Measurements from ENCODE around the gene BRIP1. TPM values are rescaled to one million over a fixed set of nuclear protein-coding genes. Genes with fewer than 3 reads are reported as not detected.

BRIP1 gene
- polyA plus RNA-seq, 1 of the 3 experiments (the other 2 are of a cell fraction): 2.0 TPM

GRCh38 chr17:61650749-61651148 is 212.6 kb downstream of the BRIP1 start (continued):
- TF ChIP-seq, protein P1, sequence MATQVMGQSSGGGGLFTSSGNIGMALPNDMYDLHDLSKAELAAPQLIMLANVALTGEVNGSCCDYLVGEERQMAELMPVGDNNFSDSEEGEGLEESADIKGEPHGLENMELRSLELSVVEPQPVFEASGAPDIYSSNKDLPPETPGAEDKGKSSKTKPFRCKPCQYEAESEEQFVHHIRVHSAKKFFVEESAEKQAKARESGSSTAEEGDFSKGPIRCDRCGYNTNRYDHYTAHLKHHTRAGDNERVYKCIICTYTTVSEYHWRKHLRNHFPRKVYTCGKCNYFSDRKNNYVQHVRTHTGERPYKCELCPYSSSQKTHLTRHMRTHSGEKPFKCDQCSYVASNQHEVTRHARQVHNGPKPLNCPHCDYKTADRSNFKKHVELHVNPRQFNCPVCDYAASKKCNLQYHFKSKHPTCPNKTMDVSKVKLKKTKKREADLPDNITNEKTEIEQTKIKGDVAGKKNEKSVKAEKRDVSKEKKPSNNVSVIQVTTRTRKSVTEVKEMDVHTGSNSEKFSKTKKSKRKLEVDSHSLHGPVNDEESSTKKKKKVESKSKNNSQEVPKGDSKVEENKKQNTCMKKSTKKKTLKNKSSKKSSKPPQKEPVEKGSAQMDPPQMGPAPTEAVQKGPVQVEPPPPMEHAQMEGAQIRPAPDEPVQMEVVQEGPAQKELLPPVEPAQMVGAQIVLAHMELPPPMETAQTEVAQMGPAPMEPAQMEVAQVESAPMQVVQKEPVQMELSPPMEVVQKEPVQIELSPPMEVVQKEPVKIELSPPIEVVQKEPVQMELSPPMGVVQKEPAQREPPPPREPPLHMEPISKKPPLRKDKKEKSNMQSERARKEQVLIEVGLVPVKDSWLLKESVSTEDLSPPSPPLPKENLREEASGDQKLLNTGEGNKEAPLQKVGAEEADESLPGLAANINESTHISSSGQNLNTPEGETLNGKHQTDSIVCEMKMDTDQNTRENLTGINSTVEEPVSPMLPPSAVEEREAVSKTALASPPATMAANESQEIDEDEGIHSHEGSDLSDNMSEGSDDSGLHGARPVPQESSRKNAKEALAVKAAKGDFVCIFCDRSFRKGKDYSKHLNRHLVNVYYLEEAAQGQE (IDR thresholded peaks at IDR 0.05; ENCODE audit: low read depth, low read length): no peak
- no peak for TF ChIP-seq FOSL2 (IDR thresholded peaks at IDR 0.05; ENCODE audit: borderline replicate concordance, low read depth)
- TF ChIP-seq MXI1 (IDR thresholded peaks at IDR 0.05; ENCODE audit: low read depth, low read length): no peak
- TF ChIP-seq RAD21 (IDR thresholded peaks at IDR 0.05; ENCODE audit: low read length): no peak
- TF ChIP-seq ZBTB33 (IDR thresholded peaks at IDR 0.05; ENCODE audit: borderline replicate concordance, low read depth): no peak
- TF ChIP-seq CHD2 (IDR thresholded peaks at IDR 0.05; ENCODE audit: low read length, partially characterized antibody): no peak

GRCh38 chr17:61648587-61648986 is 214.7 kb downstream of the BRIP1 start:
- no peak overlapping the region for H3K4me2 ChIP-seq
- H3K36me3 ChIP-seq (replicated peaks in 1 of 2; ENCODE audit: control insufficient read depth in 1 of 2, insufficient read depth in 2 of 2, low read length in 1 of 2): peaks cover 0 to 4% of the 10 kb centered on the region in 2 experiments
- peaks cover 0 to 6% of the 10 kb centered on the region in 2 experiments; a peak in 1 of 4 replicates for H3K4me1 ChIP-seq (ENCODE audit: control insufficient read depth in 1 of 2, insufficient read depth in 2 of 2, low read depth in 1 of 2, low read length in 1 of 2)
- 30% methylated on average over 1 of the region's 1 CpG for WGBS (ENCODE audit: low lambda C conversion rate)
- H3F3A ChIP-seq (replicated peaks; ENCODE audit: insufficient read depth): peaks cover 16% of the 10 kb centered on the region
- no peaks in the 10 kb centered on the region for H3K27me3 ChIP-seq (ENCODE audit: insufficient read depth)
- no peak overlapping the region for H3K4me3 ChIP-seq (ENCODE audit: low read depth in 2 of 2, low read length in 1 of 2)
- no peak overlapping the region for H3K27ac ChIP-seq (ENCODE audit: low read depth in 2 of 2, low read length in 1 of 2)
- H3K79me2 ChIP-seq (ENCODE audit: insufficient read depth): no peaks in the 10 kb centered on the region
- CTCF ChIA-PET: interaction anchor here (0.7 to 3.2 kb wide), 4 partner anchors 11 to 236 kb away, joined by 3 to 17 read pairs (median 3); no protein-coding TSS in a partner anchor
- H3K9me3 ChIP-seq: peaks cover 25% of the 10 kb centered on the region
- DNase-seq: no peak
- H3K9me2 ChIP-seq: no peaks in the 10 kb centered on the region
- no peaks in the 10 kb centered on the region for H4K20me1 ChIP-seq (ENCODE audit: insufficient read depth)
- POLR2A ChIA-PET: no interaction called here
- no peak overlapping the region for H3K9ac ChIP-seq
- no peak overlapping the region for H2AFZ ChIP-seq (ENCODE audit: low read depth)
- TF ChIP-seq FOXM1 (IDR thresholded peaks at IDR 0.05; ENCODE audit: low read depth) (no peak), YY1 (IDR thresholded peaks at IDR 0.05; ENCODE audit: low read depth) (no peak), EZH2phosphoT487 (IDR thresholded peaks at IDR 0.05; ENCODE audit: borderline replicate concordance, low read depth) (no peak), TCF12 (IDR thresholded peaks at IDR 0.05) (no peak), ZBTB33 (IDR thresholded peaks at IDR 0.05; ENCODE audit: borderline replicate concordance, low read depth) (no peak), RFX5 (IDR thresholded peaks at IDR 0.05; ENCODE audit: low read length) (no peak), FOXJ3 (CRISPR knock-in tag; IDR thresholded peaks at IDR 0.05) (no peak), TEAD4 (IDR thresholded peaks at IDR 0.05; ENCODE audit: borderline replicate concordance, insufficient read depth) (no peak), EP300 (IDR thresholded peaks at IDR 0.05; ENCODE audit: borderline replicate concordance in 1 of 2, low read depth in 1 of 2, low read length in 1 of 2) (no peak), SIN3A (IDR thresholded peaks at IDR 0.05; ENCODE audit: borderline replicate concordance, low read depth, low read length) (no peak), CHD2 (IDR thresholded peaks at IDR 0.05; ENCODE audit: low read length, partially characterized antibody) (no peak), NRF1 (IDR thresholded peaks at IDR 0.05; ENCODE audit: low read depth, low read length) (no peak), GATA2 (CRISPR knock-in tag; IDR thresholded peaks at IDR 0.05) (no peak), SMC3 (IDR thresholded peaks at IDR 0.05; ENCODE audit: low read depth, low read length) (no peak)
- TF ChIP-seq, protein P2, sequence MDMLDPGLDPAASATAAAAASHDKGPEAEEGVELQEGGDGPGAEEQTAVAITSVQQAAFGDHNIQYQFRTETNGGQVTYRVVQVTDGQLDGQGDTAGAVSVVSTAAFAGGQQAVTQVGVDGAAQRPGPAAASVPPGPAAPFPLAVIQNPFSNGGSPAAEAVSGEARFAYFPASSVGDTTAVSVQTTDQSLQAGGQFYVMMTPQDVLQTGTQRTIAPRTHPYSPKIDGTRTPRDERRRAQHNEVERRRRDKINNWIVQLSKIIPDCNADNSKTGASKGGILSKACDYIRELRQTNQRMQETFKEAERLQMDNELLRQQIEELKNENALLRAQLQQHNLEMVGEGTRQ (IDR thresholded peaks at IDR 0.05; ENCODE audit: borderline replicate concordance, low read depth, low read length): no peak
- TF ChIP-seq, protein P3, sequence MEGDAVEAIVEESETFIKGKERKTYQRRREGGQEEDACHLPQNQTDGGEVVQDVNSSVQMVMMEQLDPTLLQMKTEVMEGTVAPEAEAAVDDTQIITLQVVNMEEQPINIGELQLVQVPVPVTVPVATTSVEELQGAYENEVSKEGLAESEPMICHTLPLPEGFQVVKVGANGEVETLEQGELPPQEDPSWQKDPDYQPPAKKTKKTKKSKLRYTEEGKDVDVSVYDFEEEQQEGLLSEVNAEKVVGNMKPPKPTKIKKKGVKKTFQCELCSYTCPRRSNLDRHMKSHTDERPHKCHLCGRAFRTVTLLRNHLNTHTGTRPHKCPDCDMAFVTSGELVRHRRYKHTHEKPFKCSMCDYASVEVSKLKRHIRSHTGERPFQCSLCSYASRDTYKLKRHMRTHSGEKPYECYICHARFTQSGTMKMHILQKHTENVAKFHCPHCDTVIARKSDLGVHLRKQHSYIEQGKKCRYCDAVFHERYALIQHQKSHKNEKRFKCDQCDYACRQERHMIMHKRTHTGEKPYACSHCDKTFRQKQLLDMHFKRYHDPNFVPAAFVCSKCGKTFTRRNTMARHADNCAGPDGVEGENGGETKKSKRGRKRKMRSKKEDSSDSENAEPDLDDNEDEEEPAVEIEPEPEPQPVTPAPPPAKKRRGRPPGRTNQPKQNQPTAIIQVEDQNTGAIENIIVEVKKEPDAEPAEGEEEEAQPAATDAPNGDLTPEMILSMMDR (IDR thresholded peaks at IDR 0.05): no peak

All from SK-N-SH (cell line).